Activated naive CD8-positive, alpha-beta T cell (primary cell): Measurements from ENCODE around the gene GPC5.

Source experiments
- H3K27ac Mint-ChIP-seq: one replicate; pipeline ENCODE4 v1.8.0; 2021; ENCODE audit warnings: mixed read lengths
- H3K27me3 Mint-ChIP-seq: one replicate; pipeline ENCODE4 v1.8.0; 2021; ENCODE audit warnings: mixed read lengths
- H3K36me3 Mint-ChIP-seq: one replicate; pipeline ENCODE4 v1.8.0; 2021; ENCODE audit warnings: mixed read lengths
- H3K4me1 Mint-ChIP-seq: one replicate; pipeline ENCODE4 v1.8.0; 2021; ENCODE audit warnings: low read depth, mixed read lengths
- H3K4me3 Mint-ChIP-seq: one replicate; pipeline ENCODE4 v1.8.0; 2021; ENCODE audit warnings: mild to moderate bottlenecking, mixed read lengths
- H3K9me3 Mint-ChIP-seq: one replicate; pipeline ENCODE4 v1.8.0; 2021; ENCODE audit warnings: low read depth, mixed read lengths

Gene GPC5

GRCh38 chr13:92103689-92104153, 705.3 kb downstream of the GPC5 start:
- H3K36me3 Mint-ChIP-seq: no peaks in the 10 kb centered on the region
- no peak overlapping the region for H3K4me3 Mint-ChIP-seq
- no peaks in the 10 kb centered on the region for H3K9me3 Mint-ChIP-seq
- no peaks in the 10 kb centered on the region for H3K4me1 Mint-ChIP-seq
- H3K27ac Mint-ChIP-seq: no peak overlapping the region
- no peaks in the 10 kb centered on the region for H3K27me3 Mint-ChIP-seq

GRCh38 chr13:92122186-92122853, 723.9 kb downstream of the GPC5 start:
- Mint-ChIP-seq H3K27me3 (no peaks in the 10 kb centered on the region), H3K36me3 (no peaks in the 10 kb centered on the region), H3K9me3 (peaks cover 11% of the 10 kb centered on the region), H3K27ac (no peak overlapping the region), H3K4me3 (no peak overlapping the region), H3K4me1 (no peaks in the 10 kb centered on the region)

GRCh38 chr13:92126399-92126798, 728.0 kb downstream of the GPC5 start:
- Mint-ChIP-seq H3K4me3 (no peak overlapping the region), H3K27me3 (no peaks in the 10 kb centered on the region), H3K27ac (no peak overlapping the region), H3K36me3 (no peaks in the 10 kb centered on the region), H3K9me3 (peaks cover 5% of the 10 kb centered on the region), H3K4me1 (no peaks in the 10 kb centered on the region)

- no peaks in the 10 kb centered on the region for H3K4me1 Mint-ChIP-seq
- no peaks in the 10 kb centered on the region for H3K27me3 Mint-ChIP-seq
- H3K27ac Mint-ChIP-seq: no peak overlapping the region
- peaks cover 4% of the 10 kb centered on the region for H3K9me3 Mint-ChIP-seq
- H3K4me3 Mint-ChIP-seq: no peak overlapping the region
- H3K36me3 Mint-ChIP-seq: no peaks in the 10 kb centered on the region
Observed at GRCh38 chr13:92135509-92135908, 737.1 kb downstream of the GPC5 start.

- Mint-ChIP-seq H3K27me3 (no peaks in the 10 kb centered on the region), H3K4me1 (no peaks in the 10 kb centered on the region), H3K9me3 (peaks cover 4% of the 10 kb centered on the region), H3K27ac (no peak overlapping the region), H3K4me3 (no peak overlapping the region), H3K36me3 (no peaks in the 10 kb centered on the region)
Observed at GRCh38 chr13:92136449-92137155, 738.2 kb downstream of the GPC5 start.

- H3K4me1 Mint-ChIP-seq: no peaks in the 10 kb centered on the region
- no peak overlapping the region for H3K4me3 Mint-ChIP-seq
- no peaks in the 10 kb centered on the region for H3K27me3 Mint-ChIP-seq
- no peaks in the 10 kb centered on the region for H3K36me3 Mint-ChIP-seq
- no peak overlapping the region for H3K27ac Mint-ChIP-seq
- peaks cover 4% of the 10 kb centered on the region for H3K9me3 Mint-ChIP-seq
Observed at GRCh38 chr13:92137520-92137919, 739.1 kb downstream of the GPC5 start.

- Mint-ChIP-seq H3K27me3 (no peaks in the 10 kb centered on the region), H3K9me3 (peaks cover 4% of the 10 kb centered on the region), H3K4me1 (no peaks in the 10 kb centered on the region), H3K36me3 (no peaks in the 10 kb centered on the region), H3K27ac (no peak overlapping the region), H3K4me3 (no peak overlapping the region)
Observed at GRCh38 chr13:92143766-92144165, 745.3 kb downstream of the GPC5 start.

GRCh38 chr13:92150606-92151005, 752.2 kb downstream of the GPC5 start:
- H3K27ac Mint-ChIP-seq: no peak overlapping the region
- H3K4me3 Mint-ChIP-seq: no peak overlapping the region
- no peaks in the 10 kb centered on the region for H3K9me3 Mint-ChIP-seq
- no peaks in the 10 kb centered on the region for H3K36me3 Mint-ChIP-seq
- no peaks in the 10 kb centered on the region for H3K27me3 Mint-ChIP-seq
- no peaks in the 10 kb centered on the region for H3K4me1 Mint-ChIP-seq

GRCh38 chr13:92158346-92158745, 759.9 kb downstream of the GPC5 start:
- no peak overlapping the region for H3K4me3 Mint-ChIP-seq

GRCh38 chr13:92164822-92165221, 766.4 kb downstream of the GPC5 start:
- Mint-ChIP-seq H3K9me3 (no peaks in the 10 kb centered on the region), H3K27me3 (peaks cover 4% of the 10 kb centered on the region), H3K27ac (no peak overlapping the region), H3K36me3 (no peaks in the 10 kb centered on the region), H3K4me3 (no peak overlapping the region), H3K4me1 (no peaks in the 10 kb centered on the region)

More at GRCh38 chr13:92158346-92158745, 759.9 kb downstream of the GPC5 start:
- H3K36me3 Mint-ChIP-seq: no peaks in the 10 kb centered on the region
- no peaks in the 10 kb centered on the region for H3K4me1 Mint-ChIP-seq
- H3K27me3 Mint-ChIP-seq: peaks cover 4% of the 10 kb centered on the region
- H3K9me3 Mint-ChIP-seq: no peaks in the 10 kb centered on the region
- H3K27ac Mint-ChIP-seq: no peak overlapping the region

GRCh38 chr13:92172191-92172590, 773.8 kb downstream of the GPC5 start:
- no peaks in the 10 kb centered on the region for H3K9me3 Mint-ChIP-seq
- no peaks in the 10 kb centered on the region for H3K27me3 Mint-ChIP-seq
- no peak overlapping the region for H3K4me3 Mint-ChIP-seq
- no peaks in the 10 kb centered on the region for H3K36me3 Mint-ChIP-seq
- H3K4me1 Mint-ChIP-seq: no peaks in the 10 kb centered on the region
- no peak overlapping the region for H3K27ac Mint-ChIP-seq

- Mint-ChIP-seq H3K4me1 (no peaks in the 10 kb centered on the region), H3K4me3 (no peak overlapping the region), H3K36me3 (no peaks in the 10 kb centered on the region), H3K27me3 (no peaks in the 10 kb centered on the region), H3K27ac (no peak overlapping the region), H3K9me3 (no peaks in the 10 kb centered on the region)
Observed at GRCh38 chr13:92173254-92173653, 774.8 kb downstream of the GPC5 start.

- H3K4me1 Mint-ChIP-seq: no peaks in the 10 kb centered on the region
- H3K36me3 Mint-ChIP-seq: no peaks in the 10 kb centered on the region
- no peaks in the 10 kb centered on the region for H3K27me3 Mint-ChIP-seq
- H3K9me3 Mint-ChIP-seq: no peaks in the 10 kb centered on the region
- no peak overlapping the region for H3K4me3 Mint-ChIP-seq
- no peak overlapping the region for H3K27ac Mint-ChIP-seq
Observed at GRCh38 chr13:92175330-92175729, 776.9 kb downstream of the GPC5 start.

GRCh38 chr13:92177966-92178365, 779.5 kb downstream of the GPC5 start:
- H3K4me3 Mint-ChIP-seq: no peak overlapping the region
- H3K27me3 Mint-ChIP-seq: no peaks in the 10 kb centered on the region
- no peaks in the 10 kb centered on the region for H3K4me1 Mint-ChIP-seq
- no peaks in the 10 kb centered on the region for H3K9me3 Mint-ChIP-seq
- no peak overlapping the region for H3K27ac Mint-ChIP-seq
- no peaks in the 10 kb centered on the region for H3K36me3 Mint-ChIP-seq

- H3K27ac Mint-ChIP-seq: no peak overlapping the region
Observed at GRCh38 chr13:92179223-92179622, 780.8 kb downstream of the GPC5 start.

More at GRCh38 chr13:92179223-92179622, 780.8 kb downstream of the GPC5 start:
- no peak overlapping the region for H3K4me3 Mint-ChIP-seq
- no peaks in the 10 kb centered on the region for H3K9me3 Mint-ChIP-seq
- H3K27me3 Mint-ChIP-seq: no peaks in the 10 kb centered on the region
- H3K4me1 Mint-ChIP-seq: no peaks in the 10 kb centered on the region
- no peaks in the 10 kb centered on the region for H3K36me3 Mint-ChIP-seq
